ENCODE results near the gene BAHCC1. TPM values are rescaled to one million over a fixed set of nuclear protein-coding genes. Genes with fewer than 3 reads are reported as not detected.

The BAHCC1 gene
- polyA plus RNA-seq, 1 donor from 2014 or later = 14.2 TPM

DNA sequence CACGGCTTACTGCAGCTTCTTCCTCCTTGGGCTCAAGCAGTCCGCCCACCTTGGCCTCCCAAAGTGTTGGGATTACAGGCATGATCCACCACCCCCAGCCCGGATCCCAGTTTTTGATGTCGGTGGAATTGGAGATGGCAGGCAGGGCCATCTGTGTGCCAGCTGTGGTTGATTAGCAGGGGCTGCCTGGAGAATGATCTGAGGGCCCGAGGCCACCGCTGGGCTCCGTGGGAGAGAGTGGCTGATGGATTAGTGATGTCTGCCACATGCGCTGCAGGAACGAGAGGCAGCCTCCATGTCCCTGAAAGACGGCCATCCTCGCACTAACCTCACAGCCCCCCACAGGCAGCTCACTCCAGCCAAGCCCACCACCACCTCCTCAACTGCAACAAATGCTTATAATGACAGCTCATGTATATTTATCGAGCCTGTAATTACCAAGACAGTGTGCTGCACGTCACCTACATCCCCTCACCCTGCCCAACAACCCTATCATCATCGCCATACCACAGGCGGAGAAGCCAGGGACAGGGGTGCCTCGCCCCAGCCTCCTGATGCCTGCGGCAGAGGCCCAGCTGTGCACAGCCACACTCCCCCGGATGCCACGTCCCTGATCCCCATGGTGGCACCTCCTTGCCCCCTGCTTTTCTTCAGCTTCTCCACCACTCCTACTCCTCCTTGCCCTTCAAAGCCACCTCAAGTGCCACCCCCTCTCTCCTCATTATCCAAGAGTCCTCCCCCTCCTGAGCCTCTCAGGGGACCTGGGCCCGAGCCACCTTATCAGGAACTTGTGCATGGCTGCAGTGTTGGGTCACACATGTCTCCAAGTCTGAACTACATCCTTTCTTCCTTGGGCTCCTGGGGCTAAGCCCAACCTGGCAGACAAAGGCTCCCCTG lies 84.2 kb downstream of the BAHCC1 start:
- no peaks in the 10 kb centered on the region for H4K20me1 ChIP-seq (ENCODE audit: insufficient read depth)
- H3K27me3 ChIP-seq (ENCODE audit: insufficient read depth, low read depth, low read length) = no peaks in the 10 kb centered on the region
- H3F3A ChIP-seq (ENCODE audit: insufficient read depth, low read length, poor library complexity, severe bottlenecking) = no peaks in the 10 kb centered on the region
- H3K9ac ChIP-seq (ENCODE audit: low read length) = peak overlapping the region; percentile 53
- peak overlapping the region; percentile 73 for H3K27ac ChIP-seq (ENCODE audit: low read length)
- peak; percentile 31 for TF ChIP-seq POLR2AphosphoS5 (IDR thresholded peaks at IDR 0.05)
- TF ChIP-seq, protein P1, sequence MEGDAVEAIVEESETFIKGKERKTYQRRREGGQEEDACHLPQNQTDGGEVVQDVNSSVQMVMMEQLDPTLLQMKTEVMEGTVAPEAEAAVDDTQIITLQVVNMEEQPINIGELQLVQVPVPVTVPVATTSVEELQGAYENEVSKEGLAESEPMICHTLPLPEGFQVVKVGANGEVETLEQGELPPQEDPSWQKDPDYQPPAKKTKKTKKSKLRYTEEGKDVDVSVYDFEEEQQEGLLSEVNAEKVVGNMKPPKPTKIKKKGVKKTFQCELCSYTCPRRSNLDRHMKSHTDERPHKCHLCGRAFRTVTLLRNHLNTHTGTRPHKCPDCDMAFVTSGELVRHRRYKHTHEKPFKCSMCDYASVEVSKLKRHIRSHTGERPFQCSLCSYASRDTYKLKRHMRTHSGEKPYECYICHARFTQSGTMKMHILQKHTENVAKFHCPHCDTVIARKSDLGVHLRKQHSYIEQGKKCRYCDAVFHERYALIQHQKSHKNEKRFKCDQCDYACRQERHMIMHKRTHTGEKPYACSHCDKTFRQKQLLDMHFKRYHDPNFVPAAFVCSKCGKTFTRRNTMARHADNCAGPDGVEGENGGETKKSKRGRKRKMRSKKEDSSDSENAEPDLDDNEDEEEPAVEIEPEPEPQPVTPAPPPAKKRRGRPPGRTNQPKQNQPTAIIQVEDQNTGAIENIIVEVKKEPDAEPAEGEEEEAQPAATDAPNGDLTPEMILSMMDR (IDR thresholded peaks at IDR 0.05; ENCODE audit: poor library complexity, severe bottlenecking) = no peak
- no peak for TF ChIP-seq RAD21 (conservative IDR thresholded peaks at IDR 0.05)
- no peaks in the 10 kb centered on the region for H3K36me3 ChIP-seq (ENCODE audit: insufficient read depth, low read length)
- no peak overlapping the region for H2AFZ ChIP-seq (ENCODE audit: low read depth, low read length)
- H3K9me3 ChIP-seq (ENCODE audit: low read length) = no peaks in the 10 kb centered on the region
- peak overlapping the region; percentile 37 for H3K4me3 ChIP-seq (ENCODE audit: low read length)
- no peaks in the 10 kb centered on the region for H3K9me2 ChIP-seq (ENCODE audit: insufficient read depth, low read length)
- peaks cover 4% of the 10 kb centered on the region for H3K79me2 ChIP-seq (replicated peaks; ENCODE audit: insufficient read depth, low read length)
- H3K4me2 ChIP-seq (ENCODE audit: low read length) = no peak overlapping the region

DNA sequence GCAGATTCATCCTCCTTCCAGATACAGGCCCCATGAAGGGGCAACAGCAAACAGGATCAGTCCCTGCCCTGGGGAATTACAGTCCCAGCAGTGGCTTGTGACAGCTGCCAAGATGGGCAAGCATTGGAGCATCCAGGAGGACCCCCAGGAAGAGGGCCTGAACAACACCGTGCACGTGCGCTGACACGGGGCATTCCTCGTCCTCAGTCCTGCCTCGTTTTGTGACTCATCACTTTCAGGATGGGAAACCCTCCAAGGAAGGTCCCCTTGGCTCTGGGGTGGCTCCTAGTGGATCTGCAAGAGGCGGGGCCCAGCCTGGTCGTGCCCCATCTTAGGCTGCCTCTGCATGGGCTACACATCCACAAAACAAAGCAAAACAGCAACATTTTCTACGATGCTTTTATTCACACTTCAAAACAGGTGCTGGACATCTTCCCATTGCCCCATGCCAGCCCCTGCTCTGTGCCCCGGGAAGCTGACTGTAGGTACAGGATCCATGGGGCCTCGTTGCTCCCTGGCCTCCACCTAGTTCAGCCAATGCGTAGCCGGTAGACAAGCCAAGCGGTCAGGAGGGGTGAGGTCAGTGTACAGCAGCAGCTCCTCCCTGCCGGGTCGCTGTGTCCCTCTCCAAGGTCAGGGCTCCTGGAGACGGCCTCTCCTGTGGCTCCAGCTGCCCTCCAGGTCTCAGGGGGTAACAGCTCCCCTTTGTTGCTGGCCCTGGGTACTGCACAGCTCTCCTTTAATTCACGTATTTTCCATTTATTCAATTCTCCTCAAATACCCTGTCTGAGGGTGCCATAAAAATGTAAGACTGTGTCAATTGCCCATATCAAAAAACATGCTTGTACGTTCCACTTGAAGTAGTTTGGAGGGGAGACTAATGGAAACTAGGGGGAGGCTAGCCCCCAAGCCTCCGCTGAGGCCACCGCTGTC lies 85.1 kb downstream of the BAHCC1 start:
- Histone ChIP-seq H3K9me3 (ENCODE audit: low read length) (no peaks in the 10 kb centered on the region), H3K9me2 (ENCODE audit: insufficient read depth, low read length) (no peaks in the 10 kb centered on the region), H4K20me1 (ENCODE audit: insufficient read depth) (no peaks in the 10 kb centered on the region), H3K36me3 (ENCODE audit: insufficient read depth, low read length) (no peaks in the 10 kb centered on the region), H3K27me3 (ENCODE audit: insufficient read depth, low read depth, low read length) (no peaks in the 10 kb centered on the region), H3K79me2 (replicated peaks; ENCODE audit: insufficient read depth, low read length) (peaks cover 7% of the 10 kb centered on the region), H3K4me2 (ENCODE audit: low read length) (no peak overlapping the region), H3K9ac (ENCODE audit: low read length) (peak overlapping the region; percentile 53), H2AFZ (ENCODE audit: low read depth, low read length) (no peak overlapping the region), H3F3A (ENCODE audit: insufficient read depth, low read length, poor library complexity, severe bottlenecking) (no peaks in the 10 kb centered on the region), H3K4me3 (ENCODE audit: low read length) (peak overlapping the region; percentile 47), H3K27ac (ENCODE audit: low read length) (peak overlapping the region; percentile 73)
- TF ChIP-seq, protein P1 (IDR thresholded peaks at IDR 0.05; ENCODE audit: poor library complexity, severe bottlenecking) = no peak
- no peak for TF ChIP-seq EP300 (conservative IDR thresholded peaks at IDR 0.05; ENCODE audit: poor library complexity, severe bottlenecking)

DNA sequence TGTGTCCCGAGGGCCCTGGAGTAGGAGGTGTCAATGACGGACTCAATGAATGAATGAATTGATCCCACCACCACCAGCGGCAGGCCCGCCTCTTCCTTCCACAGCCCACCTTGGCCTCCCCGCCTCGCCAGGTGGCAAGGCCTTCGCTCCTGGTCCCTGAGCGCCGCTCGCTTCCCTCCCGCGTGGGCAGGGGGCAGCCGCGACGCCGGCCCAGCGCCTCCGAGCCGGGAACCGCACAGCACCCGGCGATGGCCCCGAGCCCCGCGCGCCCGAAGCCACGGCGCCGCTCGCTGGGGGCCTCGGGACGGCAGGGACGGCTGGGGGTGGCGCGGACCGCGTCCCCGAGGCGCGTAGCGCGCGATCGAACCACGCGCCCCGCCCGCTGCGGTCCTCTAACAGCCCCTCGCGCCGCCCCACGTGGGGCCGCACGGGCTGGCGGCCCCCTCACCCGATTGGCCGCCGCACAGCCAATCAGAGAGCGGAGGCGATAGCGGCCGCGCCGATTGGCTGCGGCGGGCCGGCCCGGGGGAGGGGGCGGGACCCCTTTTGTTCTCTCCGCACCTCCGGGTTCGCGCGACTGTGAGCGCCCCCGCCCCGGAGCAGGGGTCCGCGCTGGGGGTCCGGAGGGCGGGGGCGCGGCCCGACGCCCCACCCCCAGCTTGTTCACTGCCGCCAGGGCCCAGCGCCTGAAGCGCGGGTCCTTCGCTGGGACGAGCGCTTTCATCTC lies 86.0 kb downstream of the BAHCC1 start:
- peaks cover 7% of the 10 kb centered on the region for H3K79me2 ChIP-seq (replicated peaks; ENCODE audit: insufficient read depth, low read length)
- H3K9me2 ChIP-seq (ENCODE audit: insufficient read depth, low read length) = no peaks in the 10 kb centered on the region
- H4K20me1 ChIP-seq (ENCODE audit: insufficient read depth) = no peaks in the 10 kb centered on the region
- peak overlapping the region; percentile 40 for H2AFZ ChIP-seq (ENCODE audit: low read depth, low read length)
- H3K9me3 ChIP-seq (ENCODE audit: low read length) = no peaks in the 10 kb centered on the region
- H3K4me2 ChIP-seq (ENCODE audit: low read length) = peak overlapping the region; percentile 44
- peak overlapping the region; percentile 42 for H3K9ac ChIP-seq (ENCODE audit: low read length)
- H3K27ac ChIP-seq (ENCODE audit: low read length) = peak overlapping the region; percentile 37
- no peaks in the 10 kb centered on the region for H3F3A ChIP-seq (ENCODE audit: insufficient read depth, low read length, poor library complexity, severe bottlenecking)
- H3K36me3 ChIP-seq (ENCODE audit: insufficient read depth, low read length) = no peaks in the 10 kb centered on the region
- peak overlapping the region; percentile 59 for H3K4me3 ChIP-seq (ENCODE audit: low read length)
- no peaks in the 10 kb centered on the region for H3K27me3 ChIP-seq (ENCODE audit: insufficient read depth, low read depth, low read length)
- TF ChIP-seq TAF1 (IDR thresholded peaks at IDR 0.05; ENCODE audit: low read depth) (no peak), SMC3 (conservative IDR thresholded peaks at IDR 0.05; ENCODE audit: poor library complexity) (no peak), RAD21 (conservative IDR thresholded peaks at IDR 0.05) (no peak), POLR2AphosphoS5 (IDR thresholded peaks at IDR 0.05) (peak; percentile 62), EZH2 (IDR thresholded peaks at IDR 0.05; ENCODE audit: borderline replicate concordance, insufficient read depth, low read length, poor library complexity, severe bottlenecking) (no peak)
- TF ChIP-seq, protein P1 (IDR thresholded peaks at IDR 0.05; ENCODE audit: poor library complexity, severe bottlenecking) = no peak
